ENCODE measurements around the gene GIPC1.

GIPC1 gene

GRCh38 chr19:14450876-14451275 is 45.1 kb downstream of the GIPC1 start:
- DNase-seq (ENCODE audit: low read depth) = no peak
- no peak for TF ChIP-seq CTCF (IDR thresholded peaks at IDR 0.05; ENCODE audit: low read length, missing control alignments)
- H3K4me3 ChIP-seq (replicated peaks; ENCODE audit: low read depth, low read length) = no peak overlapping the region

- H3K4me3 ChIP-seq (replicated peaks; ENCODE audit: low read depth, low read length) = no peak overlapping the region
- DNase-seq (ENCODE audit: low read depth) = peak; percentile 28
- no peak for TF ChIP-seq CTCF (IDR thresholded peaks at IDR 0.05; ENCODE audit: low read length, missing control alignments)
Measured at GRCh38 chr19:14450168-14450874, 45.6 kb downstream of the GIPC1 start.

GRCh38 chr19:14449321-14449720 is 46.6 kb downstream of the GIPC1 start:
- TF ChIP-seq CTCF (IDR thresholded peaks at IDR 0.05; ENCODE audit: low read length, missing control alignments) = no peak
- DNase-seq (ENCODE audit: low read depth) = no peak
- H3K4me3 ChIP-seq (replicated peaks; ENCODE audit: low read depth, low read length) = no peak overlapping the region

- no peak for TF ChIP-seq CTCF (IDR thresholded peaks at IDR 0.05; ENCODE audit: low read length, missing control alignments)
- no peak overlapping the region for H3K4me3 ChIP-seq (replicated peaks; ENCODE audit: low read depth, low read length)
- DNase-seq (ENCODE audit: low read depth) = no peak
Measured at GRCh38 chr19:14446336-14447036, 49.4 kb downstream of the GIPC1 start.

GRCh38 chr19:14443632-14444216 is 52.2 kb downstream of the GIPC1 start:
- no peak for TF ChIP-seq CTCF (IDR thresholded peaks at IDR 0.05; ENCODE audit: low read length, missing control alignments)
- no peak overlapping the region for H3K4me3 ChIP-seq (replicated peaks; ENCODE audit: low read depth, low read length)
- no peak for DNase-seq (ENCODE audit: low read depth)

- no peak for TF ChIP-seq CTCF (IDR thresholded peaks at IDR 0.05; ENCODE audit: low read length, missing control alignments)
- no peak overlapping the region for H3K4me3 ChIP-seq (replicated peaks; ENCODE audit: low read depth, low read length)
- no peak for DNase-seq (ENCODE audit: low read depth)
Measured at GRCh38 chr19:14442891-14443631, 52.9 kb downstream of the GIPC1 start.
